Activated CD4-positive, alpha-beta T cell treated with anti-CD3 and anti-CD28 coated beads for 24 hours (primary cell): ENCODE data around the gene DMRTB1.

Experiments
- DNase-seq, 2 donors: peaks; one replicate each; pipeline ENCODE4 v3.0.0-alpha.2; 2020; ENCODE audit warnings: low read depth in 2 of 2

Gene DMRTB1

DNA sequence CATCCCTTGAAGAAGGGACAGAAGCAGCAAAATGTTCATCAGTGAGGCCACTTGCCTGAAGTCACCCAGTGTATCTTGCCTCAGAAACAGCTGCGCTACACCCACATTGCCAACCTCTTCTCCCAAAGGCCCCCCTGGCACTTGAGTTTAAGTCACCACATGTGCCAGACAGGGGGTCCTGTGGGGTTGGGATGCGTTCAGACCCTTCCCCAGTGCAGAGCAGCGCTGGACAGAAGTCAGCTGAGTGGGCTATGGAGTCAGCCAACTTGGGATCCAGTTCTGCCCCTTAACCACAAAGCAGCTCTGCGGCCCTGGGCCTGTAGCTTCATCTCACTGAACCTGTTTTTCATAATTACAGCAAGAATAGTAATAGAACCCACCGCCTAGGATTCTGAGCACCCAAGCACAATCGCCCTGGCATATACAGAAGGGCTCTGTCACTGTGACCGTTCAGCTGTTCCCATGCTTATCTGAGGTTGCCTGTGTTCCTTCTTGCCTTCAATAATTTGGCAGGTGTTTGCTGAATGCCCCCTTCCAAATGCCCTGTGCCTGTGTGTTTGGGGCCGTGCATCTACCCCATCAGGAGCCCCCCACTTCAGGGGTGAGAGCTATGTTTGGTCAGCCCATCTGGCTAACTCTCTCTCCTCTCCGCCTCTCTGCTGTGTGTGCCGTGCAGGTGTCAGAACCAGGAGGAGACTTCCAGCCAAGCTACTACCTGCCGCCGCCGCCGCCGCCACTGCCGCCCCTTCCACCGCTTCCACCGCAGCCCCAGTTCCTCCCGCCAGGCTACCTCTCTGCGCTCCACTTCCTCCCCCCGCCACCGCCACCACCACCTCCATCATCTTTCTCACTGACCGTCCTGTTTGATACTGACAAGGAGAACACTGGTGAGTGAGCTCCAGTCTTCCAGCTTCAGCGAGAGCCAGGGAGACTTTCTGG is 5.0 kb downstream of the DMRTB1 start:
- DNase-seq: no peak

GRCh38 chr1:53465023-53465957 is 6.1 kb downstream of the DMRTB1 start:
- DNase-seq: no peak

- no peak for DNase-seq
These were observed 8.2 kb downstream of the DMRTB1 start for GRCh38 chr1:53467391-53467790.

- no peak for DNase-seq
These were observed 9.2 kb downstream of the DMRTB1 start for GRCh38 chr1:53468374-53468773.

GRCh38 chr1:53469373-53469772 is 10.2 kb downstream of the DMRTB1 start:
- no peak for DNase-seq

- DNase-seq: no peak
These were observed 11.0 kb downstream of the DMRTB1 start for GRCh38 chr1:53470155-53470554.

DNA sequence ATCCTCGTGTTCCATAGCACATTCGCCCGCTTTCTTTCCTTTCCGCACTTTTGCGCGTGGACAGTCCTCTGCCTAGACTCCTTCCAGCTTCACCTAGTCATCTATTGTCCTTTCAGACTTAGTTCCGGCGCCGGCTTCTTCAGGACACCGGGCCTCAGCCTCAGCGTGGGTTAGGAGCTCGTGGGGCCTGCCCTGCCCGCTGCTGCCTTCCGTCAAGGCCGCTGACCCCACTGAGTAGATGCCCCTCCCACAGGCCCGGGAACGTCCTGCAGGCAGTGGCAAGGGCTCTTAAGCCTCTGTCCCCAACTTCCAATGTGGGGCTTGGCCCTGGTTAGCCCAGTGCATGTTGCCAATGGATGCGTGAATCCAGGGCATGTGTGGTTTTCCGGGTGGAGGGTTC is 11.4 kb downstream of the DMRTB1 start:
- no peak for DNase-seq

DNA sequence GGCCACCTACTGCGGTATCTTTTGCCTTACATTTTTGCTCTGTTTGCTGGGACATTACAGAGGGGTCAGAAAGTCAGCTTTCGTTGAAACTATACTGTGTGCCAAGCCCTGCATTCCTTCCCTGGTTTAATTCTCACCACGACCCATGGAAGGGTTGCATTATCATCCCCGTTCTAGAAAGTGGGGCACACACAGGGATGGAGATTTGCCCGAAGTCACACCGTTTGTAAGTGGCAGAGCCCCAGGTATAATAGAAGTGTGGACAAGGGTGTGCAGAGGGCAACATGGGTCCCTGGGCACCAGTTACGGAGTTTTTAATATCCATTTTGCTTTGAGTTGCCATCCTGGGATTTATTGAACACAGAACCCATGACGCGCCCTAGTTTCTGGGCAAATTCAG is 11.8 kb downstream of the DMRTB1 start:
- DNase-seq: no peak

DNA sequence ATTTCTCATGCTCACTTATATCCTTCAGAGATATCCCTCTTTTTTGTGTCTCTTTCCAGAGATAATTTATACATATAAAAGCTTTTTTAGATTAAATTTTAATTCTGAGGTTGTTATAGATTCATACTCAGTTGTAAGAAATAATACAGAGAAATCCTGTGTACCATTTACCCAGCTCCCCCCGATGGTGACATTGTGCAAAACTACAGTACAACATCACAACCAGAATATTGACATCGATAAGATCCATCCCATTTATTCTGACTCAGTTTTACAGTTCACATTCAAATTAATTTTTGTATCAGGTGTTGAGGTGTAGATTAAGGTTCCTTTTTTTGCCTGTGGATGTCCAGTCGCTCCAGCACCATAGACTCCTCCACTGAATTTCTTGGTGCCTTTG is 14.3 kb downstream of the DMRTB1 start:
- DNase-seq: no peak

- DNase-seq: no peak
These were observed 16.5 kb downstream of the DMRTB1 start for GRCh38 chr1:53475664-53476063.

- no peak for DNase-seq
These were observed 17.4 kb downstream of the DMRTB1 start for GRCh38 chr1:53476579-53476978.

DNA sequence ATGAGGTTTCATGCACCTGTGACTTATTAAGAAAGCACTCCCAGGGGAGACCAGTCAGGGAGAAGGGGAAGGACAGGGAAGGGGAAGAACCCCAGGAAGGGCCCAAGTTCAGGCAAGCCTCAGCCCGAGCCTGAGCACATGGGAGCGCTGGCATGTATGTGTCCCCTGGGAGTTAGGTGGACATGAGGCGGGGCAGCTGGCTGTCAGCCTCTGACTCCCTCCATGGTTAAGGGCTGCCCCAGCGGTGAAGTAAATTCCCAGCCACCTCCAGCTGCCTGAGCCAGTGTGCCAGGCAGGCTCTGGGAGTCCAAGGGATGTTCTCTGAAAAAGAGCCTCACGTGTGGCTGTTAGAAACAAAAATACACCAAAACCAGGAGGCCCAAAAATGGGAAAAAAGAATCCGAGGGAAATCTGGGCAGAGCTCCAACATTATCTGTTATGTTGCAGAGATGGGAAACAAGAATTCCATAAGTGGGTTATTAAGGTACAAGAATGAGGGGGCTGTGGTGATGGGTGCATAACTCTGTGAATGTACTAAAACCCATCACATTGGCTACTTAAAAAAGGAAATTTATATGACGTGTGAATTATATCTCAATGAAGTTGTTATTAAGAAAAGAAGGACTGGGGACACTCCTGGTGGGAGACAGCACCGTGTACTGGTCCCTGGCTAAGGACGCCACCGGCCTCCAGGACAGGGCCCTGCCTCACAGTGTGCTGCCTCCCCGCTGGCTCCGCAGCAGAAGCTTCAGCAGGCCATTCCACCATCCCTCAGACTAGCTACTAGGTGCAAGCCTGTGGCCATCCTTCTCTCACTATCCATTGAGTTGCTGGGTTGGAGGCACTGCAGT is 18.7 kb downstream of the DMRTB1 start:
- DNase-seq: no peak

- no peak for DNase-seq
These were observed 19.3 kb downstream of the DMRTB1 start for GRCh38 chr1:53478502-53478818.

DNA sequence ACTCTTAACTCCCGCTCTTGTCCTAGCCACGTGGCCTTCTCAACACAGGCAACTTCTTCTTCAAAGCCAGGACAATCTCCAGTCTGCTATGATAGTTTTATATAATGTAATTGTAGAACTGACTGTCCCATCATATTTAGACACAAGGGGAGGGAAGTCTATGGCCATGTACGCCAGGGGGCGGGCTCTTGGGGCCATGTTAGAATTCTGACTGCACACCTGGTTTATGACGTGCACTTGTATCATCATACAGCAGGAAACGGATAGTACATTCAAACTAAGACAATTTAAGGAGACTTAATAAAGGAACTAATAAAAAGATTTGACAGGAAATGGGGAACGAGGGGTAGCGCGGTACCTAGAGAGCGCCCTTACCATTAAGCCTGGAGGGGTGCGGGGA is 21.5 kb downstream of the DMRTB1 start:
- no peak for DNase-seq

DNA sequence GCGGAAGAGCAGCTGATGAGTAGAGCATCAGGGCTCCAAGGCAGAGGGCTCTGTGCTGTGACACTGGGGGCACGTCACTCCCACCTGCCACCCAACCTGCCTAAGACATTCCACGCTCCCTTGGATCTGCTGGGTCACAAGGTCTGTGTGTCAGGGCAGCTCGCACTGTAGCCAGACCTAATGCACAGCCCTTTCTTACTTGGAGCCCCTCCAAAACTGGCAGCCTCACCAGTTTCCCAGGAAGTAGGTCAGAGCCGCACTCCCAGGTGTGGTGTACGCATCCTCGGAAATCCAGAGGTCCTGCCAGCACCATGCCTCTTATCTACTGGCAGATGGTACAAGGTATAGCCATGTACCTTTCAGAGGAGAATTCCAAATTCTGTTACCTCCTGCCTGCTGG is 22.3 kb downstream of the DMRTB1 start:
- DNase-seq: no peak

DNA sequence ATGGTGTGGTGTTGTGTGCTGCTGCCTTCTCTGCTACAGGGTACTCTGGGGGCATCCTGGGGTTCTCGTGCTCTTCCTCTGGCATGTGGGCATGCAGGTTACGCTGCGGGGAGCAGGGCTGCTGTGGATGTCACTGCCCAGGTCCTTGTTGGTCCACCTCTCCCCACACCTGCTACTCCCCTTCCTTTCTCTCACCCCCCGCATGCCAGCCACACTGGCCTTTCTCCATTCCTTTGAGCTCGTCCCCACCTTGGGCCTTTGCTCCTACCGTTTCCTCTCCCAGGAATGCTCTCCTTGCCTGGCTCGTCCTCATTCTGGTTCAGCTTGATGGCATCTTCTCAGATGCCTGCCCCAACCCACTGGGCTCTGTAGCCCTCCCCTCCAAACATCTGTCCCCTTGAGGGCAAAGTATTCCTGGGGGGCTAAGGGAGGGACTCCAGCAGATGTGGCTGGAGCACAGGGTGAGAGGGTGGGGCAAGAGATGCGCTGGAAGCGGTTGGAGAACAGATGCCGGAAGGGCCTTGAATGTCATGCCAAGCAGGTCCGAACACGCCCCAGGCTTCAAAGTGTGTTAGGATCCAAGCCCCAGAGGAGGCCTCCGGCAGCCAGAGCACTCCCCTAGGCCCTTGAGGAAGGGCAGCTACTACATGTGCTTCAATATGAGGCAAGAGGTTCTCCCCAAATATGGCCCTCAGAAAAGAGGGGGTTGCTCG is 23.4 kb downstream of the DMRTB1 start:
- no peak for DNase-seq

DNA sequence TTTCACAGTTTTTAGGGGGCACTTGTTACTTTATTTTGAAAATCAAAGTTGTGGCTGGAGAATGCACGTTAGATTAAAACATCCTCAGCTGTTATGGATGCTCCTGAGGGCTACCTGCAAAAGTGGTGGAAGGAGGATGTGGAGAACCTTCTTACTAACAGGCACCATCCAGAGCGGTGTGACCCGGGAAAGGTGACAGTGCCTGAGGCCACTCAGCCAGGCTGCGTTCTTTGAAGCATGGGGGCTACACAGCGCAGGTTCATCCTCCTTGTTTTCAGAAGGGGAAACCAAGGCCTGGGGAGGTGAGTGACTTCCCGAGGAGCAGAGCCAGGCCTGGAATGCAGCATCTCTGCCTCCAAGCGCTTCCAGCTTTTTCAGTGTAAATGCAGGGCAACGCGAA is 24.0 kb downstream of the DMRTB1 start:
- DNase-seq: no peak

DNA sequence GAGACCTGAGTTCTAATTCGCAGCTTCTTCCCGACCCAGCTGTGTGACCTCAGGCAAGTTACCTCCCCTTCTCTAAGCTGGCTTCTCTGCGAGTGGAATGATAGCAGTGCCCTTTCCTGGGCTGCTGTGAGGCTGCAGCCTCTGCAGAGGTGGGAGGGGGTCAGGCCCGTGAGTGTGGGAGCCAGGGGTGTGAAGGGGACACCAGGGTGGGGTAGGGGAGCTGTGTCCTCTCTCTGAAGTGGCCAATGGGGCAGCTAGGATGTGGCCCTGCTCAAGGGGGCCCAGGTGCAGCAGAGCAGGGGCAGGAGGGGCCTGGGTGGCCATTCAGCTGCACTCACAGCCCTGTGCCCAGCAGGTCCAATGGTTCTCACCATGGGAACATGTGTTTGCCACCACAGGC is 24.5 kb downstream of the DMRTB1 start:
- no peak for DNase-seq

DNA sequence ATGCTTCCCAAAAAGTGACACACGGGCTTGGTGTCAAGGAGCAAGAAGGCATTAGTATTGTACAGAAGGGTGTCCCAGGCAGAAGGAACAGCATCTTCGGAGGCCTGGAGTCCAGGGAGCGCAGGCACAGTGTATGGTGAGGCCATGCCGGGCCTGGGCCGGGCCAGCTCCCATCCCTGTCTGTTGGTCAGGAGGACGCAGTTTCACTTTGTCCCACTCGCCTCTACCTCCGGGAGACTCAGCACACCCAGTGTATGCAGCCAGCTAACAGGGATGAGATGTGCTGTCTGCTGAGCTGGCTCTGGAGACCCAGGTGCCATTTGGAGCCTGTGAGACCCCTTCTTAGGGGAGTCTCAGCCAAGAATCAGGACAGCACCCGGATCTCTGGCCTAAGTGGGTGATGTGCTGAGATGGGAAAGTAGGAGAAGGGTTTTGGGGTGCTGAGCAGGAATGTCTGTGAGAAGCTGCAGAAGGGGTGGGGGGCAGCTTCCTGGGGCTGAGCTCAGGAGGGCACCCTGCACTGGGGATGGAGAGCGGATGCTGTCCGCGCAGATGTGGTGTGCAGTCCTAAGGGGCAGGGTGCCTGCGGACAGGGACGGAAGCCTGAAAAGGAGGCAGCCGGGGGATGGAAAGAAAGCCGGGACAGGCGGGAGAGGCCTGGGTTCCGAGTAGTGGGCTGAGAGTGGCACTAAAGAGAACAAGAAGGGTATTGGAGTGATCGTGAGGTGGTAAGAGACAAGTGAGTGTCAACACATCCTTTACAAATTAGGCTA is 25.7 kb downstream of the DMRTB1 start:
- no peak for DNase-seq
